Measurements from ENCODE around the gene EXD3.

Gene EXD3

GRCh38 chr9:137317718-137318511 lies 105.0 kb downstream of the EXD3 start:
- no peak for DNase-seq

GRCh38 chr9:137317021-137317717 lies 105.8 kb downstream of the EXD3 start:
- DNase-seq = peak; percentile 19

DNA sequence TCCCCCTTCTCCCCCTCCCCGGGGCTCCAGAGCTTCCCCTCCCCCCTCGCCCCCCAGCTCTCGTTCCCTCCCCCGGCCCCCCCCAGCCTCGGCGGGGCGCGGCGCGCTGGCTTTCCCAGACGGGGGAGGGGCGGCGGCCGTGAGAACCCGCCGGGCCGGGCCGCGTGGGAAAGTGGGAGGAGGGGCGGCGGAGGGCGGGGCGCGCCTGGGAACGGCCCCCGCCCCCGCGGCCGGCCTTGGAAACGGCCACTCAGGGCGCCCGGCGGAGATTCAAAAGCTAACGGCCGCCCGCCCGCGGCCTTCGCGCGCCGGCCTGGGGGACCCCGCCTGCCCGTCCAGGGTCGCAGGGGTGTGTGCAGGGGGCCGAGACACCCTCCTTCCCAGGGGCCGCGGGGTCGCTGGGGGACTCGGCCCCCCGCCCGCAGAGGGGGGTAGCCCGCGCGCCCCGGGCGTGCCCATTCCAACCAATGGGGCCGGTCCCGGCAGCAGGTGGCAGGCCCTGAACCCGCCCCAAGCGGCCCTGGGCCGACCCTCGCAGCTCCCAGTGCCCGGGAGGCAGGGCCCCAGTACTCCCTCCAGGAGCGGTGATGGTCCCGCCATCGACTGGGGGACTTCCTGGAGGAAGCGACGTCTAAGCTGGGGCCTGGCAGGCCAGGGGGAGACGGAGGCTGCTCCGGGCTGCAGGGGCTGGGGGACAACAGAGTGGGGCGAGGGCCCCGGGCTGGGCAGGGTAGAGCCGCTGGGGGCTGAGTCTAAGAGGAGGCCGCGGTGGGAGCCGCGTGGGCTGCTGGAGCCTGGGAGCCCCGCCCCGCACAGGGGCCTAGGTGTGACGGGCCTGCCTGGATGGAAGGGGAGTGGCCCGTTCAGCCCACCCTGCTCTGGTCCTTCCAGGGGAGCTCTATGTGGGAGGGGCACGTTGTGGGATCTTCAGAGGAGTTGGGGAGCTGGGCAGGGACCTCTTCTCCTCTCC lies 106.7 kb downstream of the EXD3 start:
- peak; percentile 75 for DNase-seq

- DNase-seq = peak; percentile 58
Measured at GRCh38 chr9:137315581-137316011, 107.4 kb downstream of the EXD3 start.

DNA sequence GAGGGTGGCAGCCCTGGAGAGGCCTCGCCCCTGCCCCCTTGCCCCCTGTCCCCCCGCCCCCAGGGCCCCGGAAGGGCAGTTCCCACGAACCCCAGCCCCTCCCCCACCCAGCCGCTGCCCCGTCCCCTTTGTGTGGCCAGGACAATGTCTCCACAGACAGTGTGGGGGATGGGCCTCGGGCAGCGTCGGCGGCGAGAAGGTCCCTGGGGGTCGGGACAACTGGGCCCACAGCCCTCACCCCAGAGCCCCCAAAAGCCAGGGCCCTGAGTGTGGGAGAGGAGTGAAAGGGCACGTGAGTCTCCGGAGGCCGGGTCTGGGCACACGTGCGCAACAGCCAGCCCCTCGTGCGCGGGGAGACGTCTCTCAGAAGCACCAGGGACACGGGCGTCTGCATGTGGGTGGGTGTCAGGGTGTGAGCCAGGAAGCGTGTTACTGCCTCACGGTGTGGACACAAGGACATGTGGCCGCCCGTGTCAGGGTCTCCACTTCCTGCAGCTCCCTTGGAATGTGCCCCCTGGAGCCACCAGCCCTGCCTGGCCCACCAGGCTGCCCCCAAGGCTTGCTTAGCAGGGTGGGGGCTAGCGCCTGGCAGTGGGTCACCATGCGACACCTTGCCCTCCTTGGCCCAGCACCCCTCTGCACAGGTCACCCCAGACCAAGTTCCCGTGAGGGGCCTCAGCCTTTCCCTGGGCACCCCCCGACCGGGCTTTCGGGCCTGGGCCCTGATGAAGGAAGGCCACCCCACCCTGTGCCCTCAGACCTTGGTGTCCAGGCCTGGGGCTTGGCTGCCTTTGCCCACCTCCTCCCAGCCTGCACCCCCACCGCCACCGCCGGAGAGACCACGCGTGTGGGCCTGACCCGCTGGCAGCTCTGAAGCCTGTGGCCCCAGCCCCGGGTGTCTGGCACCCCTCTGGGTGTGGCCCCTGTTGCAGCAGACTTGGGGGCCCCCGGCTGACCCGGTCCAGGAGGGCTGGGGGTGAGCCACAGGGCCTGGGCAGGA lies 108.1 kb downstream of the EXD3 start:
- peak; percentile 54 for DNase-seq

DNA sequence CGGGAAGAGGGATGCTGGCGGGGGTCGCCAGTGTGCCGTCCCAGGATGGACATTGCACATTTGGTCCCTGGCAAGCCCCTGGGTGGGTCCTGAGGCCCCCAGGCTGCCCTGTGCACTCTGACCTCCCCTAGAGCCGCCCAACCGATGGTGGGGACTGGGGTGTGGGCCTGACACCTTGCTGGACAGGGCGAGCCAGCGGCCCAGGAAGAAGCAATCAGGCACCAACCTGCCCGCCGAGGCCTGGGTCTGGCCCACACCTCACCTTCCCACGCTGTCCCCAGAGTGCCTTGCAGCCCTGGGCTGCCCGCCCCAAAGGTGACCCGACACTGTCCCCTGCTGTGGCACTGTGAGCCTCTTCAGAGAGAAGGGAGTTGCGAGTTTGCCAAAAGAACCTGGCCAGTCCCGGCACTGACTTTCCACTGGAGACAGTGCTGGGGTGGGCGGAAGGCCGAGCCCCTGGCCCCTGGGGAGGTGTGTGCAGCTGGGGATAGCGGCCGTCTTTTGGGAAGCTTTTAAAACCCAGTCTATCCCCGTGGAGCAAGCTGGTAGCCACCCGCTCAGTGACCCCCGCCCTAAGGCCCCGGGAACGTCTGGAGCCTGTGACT lies 108.9 kb downstream of the EXD3 start:
- DNase-seq = peak; percentile 44

DNA sequence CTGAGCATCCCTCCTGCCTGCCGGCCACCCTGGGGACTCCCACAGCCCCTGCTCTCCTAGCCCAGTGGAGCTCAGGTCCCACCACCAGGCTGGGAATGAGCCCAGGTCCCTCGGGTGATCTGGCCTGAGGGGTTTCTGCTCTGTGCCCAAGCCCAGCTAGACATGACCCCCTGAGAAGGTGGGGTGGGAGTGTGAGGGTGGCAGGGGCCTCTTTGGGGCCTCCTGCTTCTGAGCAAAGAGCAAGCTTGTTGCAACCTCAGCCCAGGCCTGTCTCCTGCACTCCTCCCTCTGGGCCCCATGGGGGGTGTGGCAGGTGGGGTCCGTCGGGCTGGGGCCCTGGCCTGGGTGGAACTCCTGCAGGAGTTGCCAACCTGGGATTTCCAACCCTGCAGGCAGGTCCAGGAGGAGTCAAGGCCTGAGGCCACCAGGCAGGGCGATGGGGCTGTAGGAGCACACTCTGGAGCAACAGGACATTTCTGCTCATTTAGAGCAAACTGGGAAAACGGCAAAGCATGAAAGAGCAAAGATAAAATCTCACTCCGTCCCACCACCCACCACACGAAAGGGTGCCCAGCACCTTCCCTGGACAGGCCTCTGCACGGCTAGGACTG lies 109.5 kb downstream of the EXD3 start:
- peak; percentile 17 for DNase-seq

DNA sequence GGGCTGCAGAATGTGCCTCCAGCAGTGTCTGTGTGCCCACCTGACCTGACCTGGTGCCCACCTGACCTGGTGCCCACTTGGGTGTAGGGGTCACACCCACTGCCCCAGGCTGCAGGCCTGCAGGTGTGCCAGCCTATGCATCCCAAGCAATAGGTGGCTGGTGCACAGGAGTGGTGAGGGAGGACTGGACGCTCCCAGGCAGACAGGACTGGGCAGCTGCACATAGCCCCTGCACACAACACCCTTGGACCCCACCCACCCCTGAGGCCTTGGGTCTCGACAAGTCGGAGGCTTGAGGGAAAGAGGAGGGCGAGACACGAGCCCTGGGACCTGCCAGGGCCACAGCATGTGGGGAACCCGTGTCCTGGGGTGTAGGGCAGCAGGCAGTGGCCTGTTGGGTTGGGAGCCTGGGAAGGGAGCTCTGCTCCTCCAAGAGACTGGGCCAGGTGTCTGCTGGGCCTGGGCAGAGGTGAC lies 110.1 kb downstream of the EXD3 start:
- DNase-seq = no peak

- DNase-seq = no peak
Measured at GRCh38 chr9:137311986-137312851, 110.7 kb downstream of the EXD3 start.

GRCh38 chr9:137311171-137311985 lies 111.6 kb downstream of the EXD3 start:
- DNase-seq = peak; percentile 22

- DNase-seq = no peak
Measured at GRCh38 chr9:137310189-137311052, 112.5 kb downstream of the EXD3 start.

GRCh38 chr9:137309368-137310188 lies 113.4 kb downstream of the EXD3 start:
- no peak for DNase-seq

DNA sequence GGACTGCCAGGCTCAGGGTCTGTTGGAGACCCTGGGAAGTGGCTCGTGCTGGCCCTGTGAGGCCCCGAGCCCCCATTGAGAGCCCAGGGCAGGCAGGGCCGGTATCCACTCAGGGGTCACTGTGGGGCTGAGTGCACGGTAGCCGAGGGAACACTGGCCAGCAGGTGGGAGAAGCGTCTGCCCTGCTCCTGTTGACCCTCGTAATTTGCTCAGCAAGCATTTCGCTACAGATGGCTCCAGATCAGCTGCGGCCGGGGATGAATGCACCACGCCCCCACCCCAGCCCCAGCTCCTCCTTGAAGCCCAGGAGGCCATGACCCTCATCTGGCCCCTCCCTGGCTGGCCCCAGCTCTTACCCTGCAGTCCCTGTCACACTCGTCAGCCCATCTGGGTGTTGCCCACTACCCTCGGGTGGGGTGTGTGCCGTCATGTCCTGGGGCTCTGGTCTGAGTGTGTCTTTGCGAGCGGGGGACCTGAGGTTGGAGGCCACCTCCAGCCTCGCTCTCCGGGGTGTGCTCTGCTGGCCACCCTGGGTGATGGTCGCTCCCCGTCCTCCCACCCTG lies 114.8 kb downstream of the EXD3 start:
- peak; percentile 36 for DNase-seq

- DNase-seq = peak; percentile 49
Measured at GRCh38 chr9:137307255-137308056, 115.5 kb downstream of the EXD3 start.

DNA sequence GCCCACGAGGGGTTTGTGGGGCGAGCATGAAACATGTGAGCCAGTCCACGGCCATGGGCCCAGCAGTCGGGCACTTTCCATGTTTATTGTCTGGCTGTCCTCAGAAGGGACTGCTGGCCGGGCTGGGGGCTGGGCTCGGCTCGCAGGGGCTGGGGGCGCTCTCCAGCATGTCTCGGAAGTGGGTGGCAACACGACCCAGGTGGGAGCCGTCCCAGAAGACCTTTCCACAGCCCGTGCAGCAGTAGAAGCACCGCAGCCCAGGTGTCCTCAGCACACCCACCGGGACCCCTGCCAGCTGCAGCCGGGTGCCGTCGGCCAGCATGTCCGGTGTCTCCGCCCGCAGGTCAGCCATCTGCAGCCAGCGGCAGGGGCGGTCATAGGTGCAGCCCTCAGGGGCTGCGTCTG lies 116.1 kb downstream of the EXD3 start:
- DNase-seq = peak; percentile 59

All from right kidney (tissue), 1 donor.